ENCODE results near the gene UPK3A. TPM values are rescaled to one million over a fixed set of nuclear protein-coding genes. Genes with fewer than 3 reads are reported as not detected.

The UPK3A gene
- total RNA-seq, 1 donor from 2014 or later = 1.4 TPM

DNA sequence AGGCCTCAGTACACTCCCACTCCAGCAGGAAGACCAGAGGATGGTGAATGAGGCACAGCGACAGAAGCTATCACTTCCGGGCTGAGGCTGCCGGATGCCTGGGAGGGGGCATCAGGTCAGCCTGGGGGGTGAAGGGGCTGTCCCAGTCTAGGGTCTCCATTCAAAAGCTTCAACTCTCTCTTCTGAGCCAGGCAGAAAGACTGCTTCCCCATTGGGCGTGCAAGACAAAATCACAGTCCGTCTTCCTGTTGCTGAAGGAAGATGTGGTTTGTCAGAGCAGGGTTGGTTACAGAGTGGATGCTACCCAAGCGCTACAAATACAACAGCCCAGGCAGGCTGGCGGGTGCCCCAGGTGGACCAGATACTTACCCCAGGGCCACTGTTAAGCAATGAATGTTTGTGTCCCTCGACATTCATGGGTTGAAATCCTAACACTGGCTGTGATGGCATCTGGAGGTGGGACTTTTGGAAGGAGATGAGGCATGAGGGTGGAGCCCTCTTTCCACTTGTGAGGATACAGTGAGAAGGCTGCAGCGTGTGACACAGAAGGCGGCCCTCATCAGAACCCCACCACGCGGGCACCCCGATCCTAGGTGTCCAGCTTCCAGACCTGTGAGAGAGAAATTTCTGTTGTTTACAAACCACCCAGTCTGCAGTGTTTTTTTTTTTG, 12.0 kb downstream of the UPK3A start:
- ATAC-seq (ENCODE audit: low read depth) (peak; percentile 88), DNase-seq (no peak)
- TF ChIP-seq, protein P1, sequence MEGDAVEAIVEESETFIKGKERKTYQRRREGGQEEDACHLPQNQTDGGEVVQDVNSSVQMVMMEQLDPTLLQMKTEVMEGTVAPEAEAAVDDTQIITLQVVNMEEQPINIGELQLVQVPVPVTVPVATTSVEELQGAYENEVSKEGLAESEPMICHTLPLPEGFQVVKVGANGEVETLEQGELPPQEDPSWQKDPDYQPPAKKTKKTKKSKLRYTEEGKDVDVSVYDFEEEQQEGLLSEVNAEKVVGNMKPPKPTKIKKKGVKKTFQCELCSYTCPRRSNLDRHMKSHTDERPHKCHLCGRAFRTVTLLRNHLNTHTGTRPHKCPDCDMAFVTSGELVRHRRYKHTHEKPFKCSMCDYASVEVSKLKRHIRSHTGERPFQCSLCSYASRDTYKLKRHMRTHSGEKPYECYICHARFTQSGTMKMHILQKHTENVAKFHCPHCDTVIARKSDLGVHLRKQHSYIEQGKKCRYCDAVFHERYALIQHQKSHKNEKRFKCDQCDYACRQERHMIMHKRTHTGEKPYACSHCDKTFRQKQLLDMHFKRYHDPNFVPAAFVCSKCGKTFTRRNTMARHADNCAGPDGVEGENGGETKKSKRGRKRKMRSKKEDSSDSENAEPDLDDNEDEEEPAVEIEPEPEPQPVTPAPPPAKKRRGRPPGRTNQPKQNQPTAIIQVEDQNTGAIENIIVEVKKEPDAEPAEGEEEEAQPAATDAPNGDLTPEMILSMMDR (IDR thresholded peaks at IDR 0.05) = no peak
- H3K27me3 Mint-ChIP-seq = no peaks in the 10 kb centered on the region
- POLR2A ChIA-PET = interaction anchor here (0.7 to 1.2 kb wide), 5 partner anchors 9 to 17 kb away, joined by 3 to 7 read pairs (median 4); partner anchors contain the start of genes FAM118A and UPK3A
- peaks cover 22% of the 10 kb centered on the region for H3K4me1 Mint-ChIP-seq
- H3K4me3 Mint-ChIP-seq = peak overlapping the region; percentile 57
- intact Hi-C loops (cut with micrococcal nuclease) = loop anchor here (1.0 kb wide), 1 partner anchor 8 kb away; no protein-coding TSS in a partner anchor
- CTCF ChIA-PET = no interaction called here
- H3K36me3 Mint-ChIP-seq (ENCODE audit: low read depth) = no peaks in the 10 kb centered on the region
- no peaks in the 10 kb centered on the region for H3K9me3 Mint-ChIP-seq
- peak overlapping the region; percentile 87 for H3K27ac Mint-ChIP-seq

DNA sequence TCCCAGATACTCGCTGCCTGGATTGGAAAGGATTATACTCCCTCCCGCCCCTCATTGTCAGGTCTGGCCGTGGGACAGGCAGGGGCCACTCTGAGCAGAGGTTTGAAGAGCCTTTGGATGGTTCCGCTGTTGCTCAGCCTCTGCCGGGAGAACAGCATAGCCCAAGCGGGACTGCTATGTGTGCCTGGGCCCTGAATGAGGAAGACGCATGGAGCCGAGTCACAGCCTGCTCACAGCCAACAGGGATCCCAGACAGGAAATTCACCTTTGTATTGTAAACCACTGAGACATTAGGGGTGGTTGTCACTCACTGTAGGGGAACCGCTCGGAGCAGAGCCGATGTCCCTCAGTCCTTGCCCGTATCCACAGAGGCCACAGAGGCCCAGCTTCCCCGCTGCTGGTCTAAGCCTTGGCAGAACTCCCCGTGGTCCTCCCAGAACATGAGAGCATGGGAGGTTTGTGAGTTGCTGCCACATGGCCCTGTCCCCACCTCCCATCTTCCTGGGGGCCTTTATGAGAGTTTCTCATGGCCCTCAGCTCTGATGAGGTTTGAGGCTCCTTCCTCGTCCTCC, 14.3 kb downstream of the UPK3A start:
- H3K36me3 Mint-ChIP-seq (ENCODE audit: low read depth) = no peaks in the 10 kb centered on the region
- intact Hi-C loops (cut with micrococcal nuclease) = no loop called here
- ChIA-PET CTCF (no interaction called here), POLR2A (interaction anchor here (0.8 to 1.0 kb wide), 3 partner anchors 10 to 12 kb away, joined by 3 to 7 read pairs (median 5); no protein-coding TSS in a partner anchor)
- TF ChIP-seq, protein P1 (IDR thresholded peaks at IDR 0.05) = no peak
- H3K9me3 Mint-ChIP-seq = no peaks in the 10 kb centered on the region
- no peak for ATAC-seq (ENCODE audit: low read depth)
- H3K4me3 Mint-ChIP-seq = no peak overlapping the region
- H3K4me1 Mint-ChIP-seq = peaks cover 27% of the 10 kb centered on the region
- no peaks in the 10 kb centered on the region for H3K27me3 Mint-ChIP-seq
- no peak for DNase-seq
- no peak overlapping the region for H3K27ac Mint-ChIP-seq

DNA sequence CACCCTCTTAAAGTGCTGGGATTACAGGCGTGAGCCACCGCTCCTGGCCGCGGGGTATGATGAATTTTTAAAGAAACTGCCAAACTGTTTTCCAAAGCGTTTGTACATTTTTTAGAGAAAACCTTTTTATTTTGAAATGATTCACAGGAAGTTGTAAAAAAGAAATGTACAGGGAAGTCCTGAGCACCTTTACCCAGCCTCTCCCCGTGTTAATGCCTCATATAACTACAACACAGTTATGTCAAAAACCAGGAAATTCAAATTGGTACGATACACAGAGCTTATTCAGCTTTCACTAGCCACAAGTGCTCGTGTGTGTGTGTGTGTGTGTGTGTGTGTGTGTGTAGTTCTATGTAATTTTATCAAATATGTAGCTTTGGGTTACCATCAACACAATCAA, 18.0 kb downstream of the UPK3A start:
- DNase-seq (no peak), ATAC-seq (ENCODE audit: low read depth) (no peak)
- CTCF ChIA-PET = no interaction called here
- H3K27me3 Mint-ChIP-seq = no peaks in the 10 kb centered on the region
- H3K36me3 Mint-ChIP-seq (ENCODE audit: low read depth) = no peaks in the 10 kb centered on the region
- no peaks in the 10 kb centered on the region for H3K9me3 Mint-ChIP-seq
- POLR2A ChIA-PET = no interaction called here
- TF ChIP-seq, protein P1 (IDR thresholded peaks at IDR 0.05) = no peak
- no peak overlapping the region for H3K27ac Mint-ChIP-seq
- no peak overlapping the region for H3K4me3 Mint-ChIP-seq
- intact Hi-C loops (cut with micrococcal nuclease) = no loop called here
- peaks cover 5% of the 10 kb centered on the region for H3K4me1 Mint-ChIP-seq

DNA sequence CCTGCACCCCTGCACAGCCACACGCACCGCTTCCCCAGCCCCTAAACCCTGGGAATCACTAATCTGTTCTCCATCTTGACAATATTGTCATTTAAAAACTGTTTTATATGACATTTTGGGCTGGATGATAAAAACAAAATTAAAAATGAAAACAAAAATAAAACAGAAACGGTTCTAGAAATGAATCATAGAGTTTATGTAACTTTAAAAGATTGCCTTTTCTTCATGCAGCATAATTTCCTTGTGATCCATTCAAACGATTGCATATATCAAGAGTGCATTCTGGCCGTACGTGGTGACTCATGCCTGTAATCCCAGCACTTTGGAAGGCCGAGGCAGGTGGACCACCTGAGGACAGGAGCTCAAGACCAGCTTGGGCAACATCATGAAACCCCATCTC, 18.4 kb downstream of the UPK3A start:
- CTCF ChIA-PET = no interaction called here
- Mint-ChIP-seq H3K4me1 (peaks cover 5% of the 10 kb centered on the region), H3K4me3 (no peak overlapping the region), H3K36me3 (ENCODE audit: low read depth) (no peaks in the 10 kb centered on the region), H3K27ac (no peak overlapping the region), H3K9me3 (no peaks in the 10 kb centered on the region), H3K27me3 (no peaks in the 10 kb centered on the region)
- TF ChIP-seq, protein P1 (IDR thresholded peaks at IDR 0.05) = no peak
- DNase-seq (no peak), ATAC-seq (ENCODE audit: low read depth) (no peak)
- intact Hi-C loops (cut with micrococcal nuclease) = no loop called here
- POLR2A ChIA-PET = no interaction called here

DNA sequence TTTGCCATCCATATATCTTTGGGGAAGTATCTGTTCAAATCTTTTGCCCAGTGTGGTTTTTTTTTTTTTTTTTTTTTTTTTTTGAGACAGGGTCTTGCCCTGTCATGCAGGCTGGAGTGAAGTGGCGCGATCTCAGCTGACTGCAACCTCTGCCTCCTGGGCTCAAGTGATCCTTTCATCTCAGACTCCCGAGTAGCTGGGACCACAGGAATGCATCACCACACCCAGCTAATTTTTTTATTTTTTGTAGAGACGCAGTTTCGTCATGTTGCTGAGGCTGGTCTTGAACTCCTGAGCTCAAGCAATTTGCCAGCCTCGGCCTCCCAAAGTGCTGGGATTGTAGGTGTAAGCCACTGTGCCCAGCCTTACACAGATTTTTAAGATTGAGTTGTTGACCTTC, 20.2 kb downstream of the UPK3A start:
- no peaks in the 10 kb centered on the region for H3K36me3 Mint-ChIP-seq (ENCODE audit: low read depth)
- DNase-seq (no peak), ATAC-seq (ENCODE audit: low read depth) (no peak)
- no peak overlapping the region for H3K4me3 Mint-ChIP-seq
- ChIA-PET POLR2A (interaction anchor here (0.6 kb wide), 1 partner anchor 27 kb away, joined by 6 read pairs; no protein-coding TSS in a partner anchor), CTCF (no interaction called here)
- H3K27ac Mint-ChIP-seq = no peak overlapping the region
- intact Hi-C loops (cut with micrococcal nuclease) = loop anchor here (5.0 kb wide), 1 partner anchor 143 kb away; the partner anchor contains the start of gene NUP50
- TF ChIP-seq, protein P1 (IDR thresholded peaks at IDR 0.05) = no peak
- H3K4me1 Mint-ChIP-seq = peaks cover 15% of the 10 kb centered on the region
- H3K27me3 Mint-ChIP-seq = no peaks in the 10 kb centered on the region
- H3K9me3 Mint-ChIP-seq = no peaks in the 10 kb centered on the region
